Stimulated activated CD4-positive, alpha-beta T cell treated with anti-CD3 and anti-CD28 coated beads, TNF-alpha, amount 100 ng/mL, for 1 hour (primary cell): ENCODE measurements around the gene GARNL3.
A peak's percentile ranks its signal among the peaks of the same experiment; 100 is the strongest.

Experiments used
- DNase-seq, 3 donors: peaks; one replicate each; pipeline ENCODE4 v3.0.0-alpha.2; 2020; ENCODE audit warnings: low read depth in 3 of 3, low spot score in 1 of 3

The GARNL3 gene

GRCh38 chr9:127264462-127265219 lies at the start of gene GARNL3:
Gene GARNL3 (plus strand): TSS chr9:127264774. CDS start chr9:127264878, 104 bp downstream.
- no peak for DNase-seq

GRCh38 chr9:127215268-127216209 lies 49.0 kb upstream of the GARNL3 start:
- DNase-seq: no peak

GRCh38 chr9:127216210-127216887 lies 48.2 kb upstream of the GARNL3 start:
- DNase-seq: no peak

GRCh38 chr9:127216888-127217217 lies 47.7 kb upstream of the GARNL3 start:
- no peak for DNase-seq

DNA sequence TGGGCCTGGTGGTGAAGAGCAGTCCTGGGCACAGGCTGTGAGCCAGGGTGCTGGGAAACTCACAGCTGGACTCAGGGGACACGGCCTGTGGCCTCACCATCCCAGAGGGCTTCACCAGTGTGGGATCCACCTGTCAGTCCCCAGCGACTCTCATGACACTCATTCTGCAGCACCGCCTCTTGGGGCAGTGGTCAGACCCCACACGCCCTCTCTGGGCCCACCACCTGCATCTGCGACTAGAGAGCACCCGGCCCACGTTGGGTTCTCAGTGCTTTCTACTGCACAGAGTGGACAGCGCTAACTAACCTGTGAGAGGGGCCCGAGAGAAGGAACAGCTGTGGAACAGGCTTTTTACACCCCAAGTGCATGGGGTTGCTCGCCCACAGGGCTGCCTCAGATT lies 45.8 kb upstream of the GARNL3 start:
- DNase-seq: no peak

DNA sequence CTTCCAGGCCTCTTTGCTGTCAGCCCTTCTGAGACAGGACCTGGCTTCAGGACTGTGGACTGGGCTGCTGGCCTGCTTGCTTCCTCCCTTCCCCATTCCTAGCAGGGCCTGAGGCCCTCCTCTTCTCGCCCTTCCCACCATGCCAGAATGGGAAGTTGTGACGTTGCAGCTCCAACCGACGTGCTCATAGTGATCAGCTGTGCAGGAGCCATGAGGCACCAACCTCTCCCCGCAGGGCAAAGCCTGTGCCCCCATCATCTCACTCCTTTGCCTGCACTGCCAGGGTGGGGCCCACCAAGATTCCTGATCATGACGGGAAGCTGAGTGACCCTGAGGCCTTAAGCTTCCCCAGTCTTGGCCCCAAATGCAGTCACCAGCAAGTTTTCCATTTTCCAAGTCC lies 45.1 kb upstream of the GARNL3 start:
- DNase-seq: no peak

GRCh38 chr9:127221695-127222094 lies 42.9 kb upstream of the GARNL3 start:
- DNase-seq: no peak

DNA sequence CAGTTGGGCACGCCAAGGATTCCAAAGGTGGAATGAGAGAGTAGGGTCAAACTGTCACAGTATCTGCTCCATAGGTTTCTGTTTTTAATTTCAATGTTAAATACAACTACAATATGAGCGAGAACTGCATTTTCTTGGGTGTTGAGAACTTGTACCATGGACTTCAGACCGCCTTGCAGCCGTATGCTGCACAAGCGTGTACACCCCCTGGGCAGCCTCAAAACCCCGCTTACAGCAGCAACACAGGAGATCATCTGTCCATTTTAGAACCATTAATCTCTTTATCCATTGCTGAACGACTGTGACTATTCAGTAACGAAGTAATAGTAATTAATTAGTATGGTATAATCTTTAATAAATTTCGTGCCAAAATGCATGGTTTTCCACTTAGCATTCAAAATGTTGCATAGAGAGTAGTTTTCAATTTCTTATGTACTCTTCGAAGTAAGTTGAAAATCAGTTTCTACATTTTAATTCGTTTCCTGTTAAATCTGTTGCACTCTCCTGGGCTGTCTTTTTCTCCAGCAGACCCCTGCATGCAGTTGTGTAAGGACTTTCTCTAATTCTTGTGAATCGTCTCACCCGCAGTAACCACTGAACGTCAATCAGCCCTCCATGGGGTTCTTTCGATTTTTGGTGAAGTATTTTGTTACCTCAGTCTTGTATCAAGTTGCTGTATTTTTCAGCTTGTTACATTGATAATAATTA lies 42.0 kb upstream of the GARNL3 start:
- no peak for DNase-seq

- no peak for DNase-seq
Observed at GRCh38 chr9:127223266-127223665, 41.3 kb upstream of the GARNL3 start.

- no peak for DNase-seq
Observed at GRCh38 chr9:127223810-127224177, 40.8 kb upstream of the GARNL3 start.

DNA sequence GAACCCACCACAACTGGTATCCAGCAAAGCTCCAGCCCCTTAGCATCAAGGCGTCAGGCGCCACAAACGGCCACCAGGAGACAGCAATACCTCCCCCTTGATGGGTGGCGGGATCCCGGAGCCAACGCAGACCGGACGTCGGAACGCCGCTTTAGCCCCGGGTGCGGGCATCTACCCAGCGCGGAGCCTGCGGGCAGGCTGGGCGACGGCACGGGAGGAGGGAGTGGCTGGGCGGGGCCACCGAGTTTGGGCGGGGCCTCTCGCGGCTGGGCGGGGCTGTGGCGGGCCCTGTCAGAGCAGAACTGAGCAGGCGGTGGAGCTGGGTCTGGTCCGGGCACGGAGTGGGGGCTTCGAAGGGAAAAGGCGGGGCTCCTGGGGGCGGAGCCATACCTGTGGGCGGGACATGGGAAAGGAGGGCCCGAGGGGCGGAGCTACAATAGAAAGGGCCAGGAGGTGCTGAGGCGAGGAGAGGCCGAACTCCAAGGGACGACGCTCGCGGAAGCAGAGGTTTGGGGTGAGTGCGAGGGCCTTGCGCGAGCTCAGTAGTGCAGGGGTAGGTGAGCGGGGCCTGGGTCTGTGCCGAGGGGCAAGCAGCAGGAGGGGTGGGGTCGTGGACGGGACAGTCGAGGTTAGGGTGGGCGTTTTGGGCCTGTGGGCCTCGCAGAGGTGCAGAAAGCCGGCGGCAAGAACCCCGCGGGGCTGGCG lies 40.2 kb upstream of the GARNL3 start:
- DNase-seq: peak; percentile 60 to 84 (median 68)

- peak; percentile 86 to 89 (median 87) for DNase-seq
Observed at GRCh38 chr9:127224883-127225739, 39.5 kb upstream of the GARNL3 start.

- DNase-seq: no peak
Observed at GRCh38 chr9:127225801-127226625, 38.6 kb upstream of the GARNL3 start.

GRCh38 chr9:127229691-127230417 lies 34.7 kb upstream of the GARNL3 start:
- no peak for DNase-seq

GRCh38 chr9:127231666-127232065 lies 32.9 kb upstream of the GARNL3 start:
- DNase-seq: no peak

DNA sequence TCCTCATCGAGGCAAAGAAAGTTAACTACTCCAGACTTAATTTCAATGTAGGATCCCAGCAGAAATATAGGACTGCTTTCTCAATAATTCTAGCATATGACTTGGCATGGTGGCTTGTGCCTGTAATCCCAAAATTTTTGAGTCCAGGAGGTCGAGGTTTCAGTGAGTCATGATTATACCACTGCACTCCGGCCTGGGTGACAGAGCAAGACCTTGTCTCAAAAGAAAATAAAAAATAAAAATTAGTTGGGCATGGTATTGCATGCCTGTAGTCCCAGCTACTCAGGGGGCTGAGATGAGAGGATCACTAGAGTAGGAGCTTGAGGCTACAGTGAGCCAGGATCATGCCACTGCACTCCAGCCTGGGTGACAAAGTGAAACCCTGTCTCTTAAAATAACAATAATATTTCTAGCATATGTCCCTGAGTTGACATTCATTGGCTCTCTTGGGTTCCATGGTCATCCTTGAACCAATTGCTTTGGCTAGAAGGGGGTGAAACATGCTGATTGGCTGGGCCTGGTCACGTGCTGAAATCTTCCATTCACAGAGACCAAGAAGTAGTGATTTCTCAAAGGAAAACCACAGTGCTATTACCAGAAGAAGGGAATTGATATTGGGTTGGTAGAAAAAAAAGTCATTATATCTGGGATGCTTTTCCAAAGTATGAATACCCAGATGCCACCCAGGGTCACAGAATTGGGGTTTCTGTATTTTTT lies 31.6 kb upstream of the GARNL3 start:
- no peak for DNase-seq

DNA sequence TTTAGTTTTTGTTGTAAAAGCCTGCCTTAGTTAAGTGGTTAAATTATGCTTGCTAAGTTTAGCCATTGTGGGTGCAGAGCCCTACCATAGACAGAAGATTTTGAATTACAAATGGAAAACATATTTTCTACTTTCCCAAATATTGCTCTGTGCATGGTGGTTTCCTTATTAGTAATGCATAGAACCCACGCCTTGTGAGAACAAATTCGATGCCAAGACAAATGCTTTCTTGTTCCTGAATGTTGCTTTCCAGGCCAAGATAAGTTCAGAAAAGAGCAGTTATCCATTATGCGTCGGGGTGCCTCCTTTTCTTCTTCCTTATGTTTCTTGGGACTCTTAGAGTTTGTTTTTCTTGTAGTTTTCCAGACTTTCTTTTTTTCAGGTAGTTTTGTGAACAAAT lies 31.0 kb upstream of the GARNL3 start:
- no peak for DNase-seq
